H1 (cell line): ENCODE data around the gene UBE2G2. TPM values are rescaled to one million over a fixed set of nuclear protein-coding genes. Genes with fewer than 3 reads are reported as not detected.

Source experiments
- CTCF ChIA-PET: fragments of 300-600 bp; sonication (Branson Sonifier 250); formaldehyde crosslinking; loops from one replicate; lab custom pipeline; 2021; ENCODE audit not compliant: partially characterized antibody; lab: Charles Lee
- POLR2A ChIA-PET: fragments of 300-600 bp; sonication (Branson Sonifier 250); formaldehyde crosslinking; loops from one replicate; lab custom pipeline; 2021; ENCODE audit warnings: inconsistent platforms; ENCODE audit not compliant: partially characterized antibody; lab: Charles Lee
- DNase-seq, 2 experiments: peaks; one replicate each; pipeline versions ENCODE4 v3.0.0 to v3.0.0-alpha.2; 2010 to 2022; ENCODE audit warnings: low spot score in 2 of 2, low read depth in 1 of 2, mixed read lengths in 1 of 2
- FAIRE-seq: peaks from 2 replicates; lab custom pipeline; 2011; peaks lifted over from hg19 to GRCh38; lab: Jason Lieb, UNC
- H2AFZ ChIP-seq: 2 replicates; pipeline ENCODE4 v1.8.1; 2012; ENCODE audit warnings: low read length, inconsistent platforms
- H2AK5ac ChIP-seq: 2 replicates; pipeline ENCODE4 v1.6.1; 2013; ENCODE audit warnings: low read depth, low read length
- H2BK120ac ChIP-seq: replicated peaks from 2 replicates; pipeline ENCODE3; 2013; ENCODE audit warnings: low read depth, low read length, inconsistent platforms
- H2BK12ac ChIP-seq: 2 replicates; pipeline ENCODE4 v1.6.1; 2013; ENCODE audit warnings: low read depth, low read length
- H2BK15ac ChIP-seq: 2 replicates; pipeline ENCODE4 v1.6.1; 2013; ENCODE audit warnings: low read length
- H2BK20ac ChIP-seq: 2 replicates; pipeline ENCODE4 v1.6.1; 2013; ENCODE audit warnings: low read length
- H2BK5ac ChIP-seq: 2 replicates; pipeline ENCODE4 v1.6.1; 2013; ENCODE audit warnings: low read depth, low read length
- H3K14ac ChIP-seq: 2 replicates; pipeline ENCODE4 v1.6.1; 2013; ENCODE audit warnings: inconsistent platforms; ENCODE audit not compliant: insufficient read length
- H3K18ac ChIP-seq: 2 replicates; pipeline ENCODE4 v1.6.1; 2013; ENCODE audit warnings: low read length; ENCODE audit errors: extremely low read depth
- H3K23ac ChIP-seq: 2 replicates; pipeline ENCODE4 v1.6.1; 2013; ENCODE audit warnings: inconsistent platforms; ENCODE audit not compliant: insufficient read length
- H3K23me2 ChIP-seq: 2 replicates; pipeline ENCODE4 v1.6.1; 2013; ENCODE audit warnings: low read depth, low read length
- H3K27ac ChIP-seq: 2 replicates; pipeline ENCODE4 v1.6.1; 2011; ENCODE audit warnings: low read depth, low read length, inconsistent platforms
- H3K27me3 ChIP-seq, 4 experiments: replicated peaks in 1 of 4; 1 replicate in 1 of 4; 2 replicates in 3 of 4; pipeline versions ENCODE4 v1.6.1 to v1.8.1; 2011 to 2013; ENCODE audit warnings: low read length in 3 of 4, mild to moderate bottlenecking in 3 of 4, inconsistent platforms in 2 of 4, mixed read lengths in 2 of 4, moderate library complexity in 1 of 4; ENCODE audit not compliant: control insufficient read depth in 3 of 4, insufficient read depth in 3 of 4; ENCODE audit errors: extremely low read depth in 1 of 4
- H3K36me3 ChIP-seq, 4 experiments: 2 replicates each; pipeline versions ENCODE4 v1.6.1 to v1.8.1; 2011 to 2013; ENCODE audit warnings: mild to moderate bottlenecking in 4 of 4, low read length in 3 of 4, moderate library complexity in 2 of 4, control low read depth in 1 of 4, inconsistent platforms in 1 of 4; ENCODE audit not compliant: insufficient read depth in 4 of 4, control insufficient read depth in 2 of 4
- H3K4ac ChIP-seq: replicated peaks from 2 replicates; pipeline ENCODE3; 2013; ENCODE audit warnings: low read length, low read depth, mixed read lengths, inconsistent platforms; ENCODE audit not compliant: insufficient read length
- H3K4me1 ChIP-seq, 4 experiments: replicated peaks in 1 of 4; 1 replicate in 1 of 4; 2 replicates in 3 of 4; pipeline versions ENCODE4 v1.6.1 to v1.8.1; 2011 to 2013; ENCODE audit warnings: low read length in 3 of 4, inconsistent platforms in 2 of 4, mixed read lengths in 1 of 4; ENCODE audit not compliant: insufficient read depth in 4 of 4, control insufficient read depth in 3 of 4
- H3K4me2 ChIP-seq, 2 experiments: 2 replicates each; pipeline versions ENCODE4 v1.6.1 to v1.8.1; 2011 to 2013; ENCODE audit warnings: low read depth in 2 of 2, low read length in 2 of 2, control low read depth in 1 of 2, inconsistent platforms in 1 of 2, mild to moderate bottlenecking in 1 of 2; ENCODE audit not compliant: insufficient read depth in 1 of 2
- H3K4me3 ChIP-seq, 4 experiments: fragments of 200-600, 300-600 bp in 1 of 4; sonication (generic), shearing (Covaris generic), sonication (Bioruptor Twin) in 1 of 4; 2 replicates each; pipeline versions ENCODE4 v1.5.1 to v1.8.1; 2011 to 2016; ENCODE audit warnings: low read length in 4 of 4, low read depth in 3 of 4, control low read depth in 2 of 4, inconsistent platforms in 2 of 4, mild to moderate bottlenecking in 2 of 4, mixed read lengths in 1 of 4, moderate library complexity in 1 of 4; ENCODE audit not compliant: insufficient read depth in 2 of 4; ENCODE audit errors: extremely low read depth in 1 of 4
- H3K56ac ChIP-seq: replicated peaks from 2 replicates; pipeline ENCODE3; 2013; ENCODE audit warnings: low read depth, mild to moderate bottlenecking, mixed read lengths, low read length, inconsistent platforms; ENCODE audit not compliant: insufficient read length
- H3K79me1 ChIP-seq: 2 replicates; pipeline ENCODE4 v1.6.1; 2013; ENCODE audit warnings: low read depth, low read length, control low read depth
- H3K79me2 ChIP-seq, 2 experiments: 2 replicates each; pipeline versions ENCODE4 v1.6.1 to v1.8.1; 2012 to 2013; ENCODE audit warnings: low read length in 2 of 2, mild to moderate bottlenecking in 2 of 2, inconsistent platforms in 1 of 2; ENCODE audit not compliant: insufficient read depth in 2 of 2, control insufficient read depth in 1 of 2
- H3K9ac ChIP-seq, 4 experiments: replicated peaks in 1 of 4; 1 replicate in 1 of 4; 2 replicates in 3 of 4; pipeline versions ENCODE4 v1.6.1 to v1.8.1; 2011 to 2013; ENCODE audit warnings: low read depth in 3 of 4, low read length in 3 of 4, control low read depth in 2 of 4, mild to moderate bottlenecking in 2 of 4, moderate library complexity in 2 of 4, inconsistent platforms in 1 of 4; ENCODE audit errors: extremely low read depth in 1 of 4
- H3K9me3 ChIP-seq, 2 experiments: 2 replicates each; pipeline versions ENCODE4 v1.6.1 to v1.8.1; 2012 to 2013; ENCODE audit warnings: mild to moderate bottlenecking in 2 of 2, moderate library complexity in 2 of 2, control low read depth in 1 of 2, inconsistent platforms in 1 of 2, low read depth in 1 of 2, low read length in 1 of 2, mixed read lengths in 1 of 2; ENCODE audit not compliant: insufficient read depth in 2 of 2
- H4K20me1 ChIP-seq, 2 experiments: replicated peaks in 1 of 2; 2 replicates each; pipeline versions ENCODE3 to v1.8.1; 2011 to 2013; ENCODE audit warnings: inconsistent platforms in 2 of 2, low read length in 2 of 2, mild to moderate bottlenecking in 1 of 2; ENCODE audit not compliant: insufficient read depth in 2 of 2, control insufficient read depth in 1 of 2
- H4K5ac ChIP-seq: 2 replicates; pipeline ENCODE4 v1.6.1; 2013; ENCODE audit warnings: low read length, low read depth, mixed read lengths, inconsistent platforms; ENCODE audit not compliant: insufficient read length
- H4K8ac ChIP-seq: 2 replicates; pipeline ENCODE4 v1.8.0; 2013; ENCODE audit warnings: mild to moderate bottlenecking, moderate library complexity, low read length, inconsistent platforms; ENCODE audit not compliant: insufficient read depth; ENCODE audit errors: extremely low read depth
- H4K91ac ChIP-seq: replicated peaks from 2 replicates; pipeline ENCODE3; 2013; ENCODE audit warnings: low read length, mixed read lengths, inconsistent platforms; ENCODE audit not compliant: insufficient read length
- ATF2 ChIP-seq: IDR thresholded peaks from 2 replicates; pipeline ENCODE4 v1.6.1; 2012; ENCODE audit warnings: low read length, inconsistent platforms
- EGR1 ChIP-seq: IDR thresholded peaks from 2 replicates; pipeline ENCODE4 v1.6.1; 2011; ENCODE audit warnings: low read depth, low read length, borderline replicate concordance
- EP300 ChIP-seq, 2 experiments: IDR thresholded peaks; 1 replicate in 1 of 2; 2 replicates in 1 of 2; pipeline ENCODE4 v1.6.1; 2011 to 2012; ENCODE audit warnings: low read depth in 2 of 2, low read length in 2 of 2, mild to moderate bottlenecking in 2 of 2, borderline replicate concordance in 1 of 2, inconsistent platforms in 1 of 2, moderate library complexity in 1 of 2
- JUN ChIP-seq: IDR thresholded peaks from 2 replicates; pipeline ENCODE4 v1.6.1; 2011; ENCODE audit warnings: low read depth, mild to moderate bottlenecking, improper control_type of control experiment, low read length
- RBBP5 ChIP-seq: IDR thresholded peaks from 2 replicates; pipeline ENCODE4 v1.7.1; 2012; ENCODE audit warnings: low read depth, mild to moderate bottlenecking, inconsistent platforms, low read length, moderate library complexity, borderline replicate concordance
- RFX5 ChIP-seq: IDR thresholded peaks from 2 replicates; pipeline ENCODE4 v1.6.1; 2011; ENCODE audit warnings: low read depth, low read length, improper control_type of control experiment, borderline replicate concordance
- SIRT6 ChIP-seq: IDR thresholded peaks from one replicate; pipeline ENCODE4 v1.7.1; 2012; ENCODE audit warnings: low read length, inconsistent platforms
- SRF ChIP-seq: IDR thresholded peaks from 2 replicates; pipeline ENCODE4 v1.6.1; 2011; ENCODE audit warnings: mild to moderate bottlenecking, low read depth, low read length, moderate library complexity
- TAF1 ChIP-seq: IDR thresholded peaks from 2 replicates; pipeline ENCODE4 v1.6.1; 2011; ENCODE audit warnings: mild to moderate bottlenecking, low read depth, low read length
- TBP ChIP-seq: IDR thresholded peaks from 2 replicates; pipeline ENCODE4 v1.6.1; 2011; ENCODE audit warnings: low read depth, low read length, improper control_type of control experiment
- YY1 ChIP-seq: IDR thresholded peaks from 2 replicates; pipeline ENCODE4 v1.6.1; 2011; ENCODE audit warnings: low read depth, mild to moderate bottlenecking, low read length
- WGBS, 2 experiments: shearing (Covaris generic) in 1 of 2; methylation state at CpG; one replicate each; pipeline versions ENCODE4 v1.1.6 to v1.1.7; 2013 to 2015; ENCODE audit warnings: low lambda C conversion rate in 2 of 2, mixed read lengths in 2 of 2, inconsistent platforms in 1 of 2, low coverage in 1 of 2, missing lambda C conversion rate in 1 of 2; ENCODE audit not compliant: insufficient replicate concordance in 2 of 2, insufficient coverage in 1 of 2, insufficient read length in 1 of 2; ENCODE audit errors: extremely low coverage in 1 of 2, missing lambda C conversion rate in 1 of 2; 5-methylcytosine and 5-hydroxymethylcytosine counted together
- polyA plus RNA-seq, 7 experiments: library from polyadenylated mRNA; depleted of rRNA in 3 of 7; stranded (reverse) in 5 of 7; unstranded in 2 of 7; fragments of >200 nt in 5 of 7; fragments of 200-250 nt in 2 of 7; gene quantifications; 1 replicate in 5 of 7; 2 replicates in 1 of 7; 4 replicates in 1 of 7; pipeline versions ENCODE4 v1.2.1 to v1.2.3, GENCODE V29; 2011 to 2013; ENCODE audit warnings: missing spikeins in 2 of 7, mixed read lengths in 2 of 7
- total RNA-seq: library from RNA; stranded (reverse); fragmentation: NEBNext Ultra II Directional; extraction: Animal tissue kit (Norgen Biotek cat#: 25700); gene quantifications from 2 replicates; pipeline ENCODE4 v1.2.1, GENCODE V29; 2021

UBE2G2 gene
- total and polyA plus RNA-seq, 2 of the 8 experiments (the other 6 are each of a cell fraction or from before 2014, with no cell fraction given), result 96.3 to 101 TPM

GRCh38 chr21:44779417-44780136 lies 22.0 kb downstream of the UBE2G2 start:
- Histone ChIP-seq H3K79me2 (peaks cover 0 to 65% of the 10 kb centered on the region in 2 experiments), H3K36me3 (peaks cover 5 to 38% (median 17%) of the 10 kb centered on the region in 4 experiments; a peak in 7 of 8 replicates)
- no peak for TF ChIP-seq EP300 (IDR thresholded peaks at IDR 0.05; ENCODE audit: borderline replicate concordance in 1 of 2, low read depth in 2 of 2, low read length in 2 of 2)
- no peak for TF ChIP-seq TAF1
- no peak for TF ChIP-seq ATF2
- TF ChIP-seq TBP, result no peak
- no peak for TF ChIP-seq RFX5
- TF ChIP-seq YY1, result no peak
- no peak for TF ChIP-seq JUN
- TF ChIP-seq RBBP5, result no peak
- TF ChIP-seq SIRT6, result no peak
- TF ChIP-seq EGR1, result no peak
- TF ChIP-seq SRF, result no peak

More at GRCh38 chr21:44779417-44780136, 22.0 kb downstream of the UBE2G2 start:
- H2BK120ac ChIP-seq, result no peak overlapping the region
- no peak overlapping the region for H2BK20ac ChIP-seq
- CTCF ChIA-PET, result interaction anchor here (0.6 to 1.8 kb wide), 6 partner anchors 10 to 199 kb away, joined by 3 to 14 read pairs (median 3); partner anchors contain the start of gene KRTAP10-5
- H3K79me1 ChIP-seq, result peaks cover 6% of the 10 kb centered on the region
- H4K91ac ChIP-seq, result no peak overlapping the region
- no peaks in the 10 kb centered on the region for H3K23me2 ChIP-seq
- H4K8ac ChIP-seq, result no peak overlapping the region; the same call in 1 of the 2 replicates
- no peaks in the 10 kb centered on the region for H3K27me3 ChIP-seq
- H3K14ac ChIP-seq, result no peak overlapping the region
- no peak overlapping the region for H3K4ac ChIP-seq
- no peak overlapping the region for H2AK5ac ChIP-seq
- no peaks in the 10 kb centered on the region for H3K4me1 ChIP-seq
- no peak overlapping the region for H2AFZ ChIP-seq
- H3K56ac ChIP-seq, result no peak overlapping the region
- H3K27ac ChIP-seq, result no peak overlapping the region
- no peak overlapping the region for H2BK5ac ChIP-seq
- no peak overlapping the region for H3K23ac ChIP-seq
- no peak overlapping the region for H3K18ac ChIP-seq
- no peak for FAIRE-seq
- no peak overlapping the region for H2BK15ac ChIP-seq
- H4K20me1 ChIP-seq, result peaks cover 0 to 6% of the 10 kb centered on the region in 2 experiments
- WGBS, 2 experiments, result 96% methylated on average over 12 of the region's 17 CpGs; no CpG with 5 or more reads in 1 of the 2 experiments
- no peak for DNase-seq
- POLR2A ChIA-PET, result interaction anchor here (0.5 to 1.9 kb wide), 3 partner anchors 8 to 24 kb away, joined by 3 to 5 read pairs (median 3); partner anchors contain the start of gene UBE2G2
- H3K4me2 ChIP-seq, result no peak overlapping the region
- no peak overlapping the region for H3K4me3 ChIP-seq
- H3K9ac ChIP-seq, result no peak overlapping the region
- H4K5ac ChIP-seq, result no peak overlapping the region
- H2BK12ac ChIP-seq, result no peak overlapping the region
- H3K9me3 ChIP-seq, result peaks cover 0 to 4% of the 10 kb centered on the region in 2 experiments; a peak in 1 of 4 replicates
